IMR-90 (cell line): Measurements from ENCODE around the gene SORBS1.

Experiments used
- BHLHE40 ChIP-seq: fragments of 150-350 bp; IDR thresholded peaks from 2 replicates; pipeline ENCODE4 v1.6.1; 2016; ENCODE audit warnings: mild to moderate bottlenecking, low read depth, low read length
- CEBPB ChIP-seq: IDR thresholded peaks from 2 replicates; pipeline ENCODE4 v1.6.1; 2012; ENCODE audit warnings: low read depth, low read length, improper control_type of control experiment
- CTCF ChIP-seq: conservative IDR thresholded peaks from 2 replicates; pipeline ENCODE4 v1.5.1; 2012; ENCODE audit warnings: mild to moderate bottlenecking, low read depth, low read length, improper control_type of control experiment
- FOS ChIP-seq: fragments of 150-350 bp; IDR thresholded peaks from 2 replicates; pipeline ENCODE4 v1.6.1; 2016; ENCODE audit warnings: low read depth, low read length
- MAFK ChIP-seq: IDR thresholded peaks from 2 replicates; pipeline ENCODE4 v1.6.1; 2012; ENCODE audit warnings: low read depth, low read length, improper control_type of control experiment
- MXI1 ChIP-seq: IDR thresholded peaks from 2 replicates; pipeline ENCODE4 v1.6.1; 2012; ENCODE audit warnings: low read depth, mild to moderate bottlenecking, low read length, moderate library complexity, borderline replicate concordance
- POLR2A ChIP-seq: IDR thresholded peaks from 2 replicates; pipeline ENCODE4 v1.6.1; 2012; ENCODE audit warnings: mild to moderate bottlenecking, low read depth, low read length
- RCOR1 ChIP-seq: IDR thresholded peaks from 2 replicates; pipeline ENCODE4 v1.6.1; 2012; ENCODE audit warnings: mild to moderate bottlenecking, low read length, improper control_type of control experiment; ENCODE audit not compliant: insufficient replicate concordance
- TF ChIP-seq, protein P1 (sequence below): fragments of 150-350 bp; IDR thresholded peaks from 2 replicates; pipeline ENCODE4 v1.6.1; 2017; ENCODE audit warnings: mild to moderate bottlenecking, antibody characterized with exemption, low read length, low read depth
- TF ChIP-seq, protein P2 (sequence below): fragments of 150-350 bp; IDR thresholded peaks from 2 replicates; pipeline ENCODE4 v1.6.1; 2016; ENCODE audit warnings: low read depth, mild to moderate bottlenecking, low read length, moderate library complexity, borderline replicate concordance

- TF ChIP-seq CTCF = no peak
- TF ChIP-seq CEBPB = no peak
- TF ChIP-seq MAFK = no peak
- no peak for TF ChIP-seq POLR2A
- TF ChIP-seq, protein P1, sequence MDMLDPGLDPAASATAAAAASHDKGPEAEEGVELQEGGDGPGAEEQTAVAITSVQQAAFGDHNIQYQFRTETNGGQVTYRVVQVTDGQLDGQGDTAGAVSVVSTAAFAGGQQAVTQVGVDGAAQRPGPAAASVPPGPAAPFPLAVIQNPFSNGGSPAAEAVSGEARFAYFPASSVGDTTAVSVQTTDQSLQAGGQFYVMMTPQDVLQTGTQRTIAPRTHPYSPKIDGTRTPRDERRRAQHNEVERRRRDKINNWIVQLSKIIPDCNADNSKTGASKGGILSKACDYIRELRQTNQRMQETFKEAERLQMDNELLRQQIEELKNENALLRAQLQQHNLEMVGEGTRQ = no peak
- TF ChIP-seq RCOR1 = no peak
- no peak for TF ChIP-seq MXI1
- TF ChIP-seq, protein P2, sequence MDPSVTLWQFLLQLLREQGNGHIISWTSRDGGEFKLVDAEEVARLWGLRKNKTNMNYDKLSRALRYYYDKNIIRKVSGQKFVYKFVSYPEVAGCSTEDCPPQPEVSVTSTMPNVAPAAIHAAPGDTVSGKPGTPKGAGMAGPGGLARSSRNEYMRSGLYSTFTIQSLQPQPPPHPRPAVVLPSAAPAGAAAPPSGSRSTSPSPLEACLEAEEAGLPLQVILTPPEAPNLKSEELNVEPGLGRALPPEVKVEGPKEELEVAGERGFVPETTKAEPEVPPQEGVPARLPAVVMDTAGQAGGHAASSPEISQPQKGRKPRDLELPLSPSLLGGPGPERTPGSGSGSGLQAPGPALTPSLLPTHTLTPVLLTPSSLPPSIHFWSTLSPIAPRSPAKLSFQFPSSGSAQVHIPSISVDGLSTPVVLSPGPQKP = no peak
- TF ChIP-seq BHLHE40 = no peak
- no peak for TF ChIP-seq FOS
Observed at GRCh38 chr10:95560278-95561176, 644 bp downstream of the SORBS1 start.
